ENCODE data around the gene SLC14A1.
"Not testable (repeated sequence)": the region's sequence is repeated elsewhere in the genome, so short reads cannot be mapped to it uniquely, and the experiment has no call there.

Gene SLC14A1

GRCh38 chr18:45752681-45753080, 28.7 kb downstream of the SLC14A1 start:
- no peak for DNase-seq (ENCODE audit: low spot score)
- no peak for TF ChIP-seq CTCF (IDR thresholded peaks at IDR 0.05; ENCODE audit: extremely low read depth, missing control alignments)

- DNase-seq (ENCODE audit: low spot score): no peak
- no peak for TF ChIP-seq CTCF (IDR thresholded peaks at IDR 0.05; ENCODE audit: extremely low read depth, missing control alignments)
Observed at GRCh38 chr18:45753286-45753685, 29.3 kb downstream of the SLC14A1 start.

DNA sequence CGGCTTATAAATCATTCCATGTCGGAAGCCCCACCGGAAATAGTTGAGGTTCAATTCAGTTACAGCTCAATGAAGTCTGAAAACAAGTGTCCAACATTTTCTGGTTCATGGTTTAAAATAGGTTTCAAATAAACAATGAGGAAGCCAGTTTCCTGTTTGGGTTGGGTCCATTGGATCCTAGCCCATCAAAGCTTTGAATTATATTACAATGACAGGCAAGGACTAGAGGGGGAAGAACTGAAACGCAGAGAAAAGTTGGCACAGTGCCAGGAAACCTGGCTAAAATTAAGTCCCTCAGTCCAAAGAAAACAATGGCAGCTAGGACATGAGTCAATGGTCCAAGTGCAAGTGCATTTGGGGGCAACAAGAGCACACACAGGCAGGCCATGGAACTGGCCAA, 32.0 kb downstream of the SLC14A1 start:
- TF ChIP-seq CTCF (IDR thresholded peaks at IDR 0.05; ENCODE audit: extremely low read depth, missing control alignments): no peak
- no peak for DNase-seq (ENCODE audit: low spot score)

- no peak for DNase-seq (ENCODE audit: low spot score)
- no peak for TF ChIP-seq CTCF (IDR thresholded peaks at IDR 0.05; ENCODE audit: extremely low read depth, missing control alignments)
Observed at GRCh38 chr18:45757005-45757404, 33.0 kb downstream of the SLC14A1 start.

- not testable (repeated sequence) for DNase-seq (ENCODE audit: low spot score)
Observed at GRCh38 chr18:45757644-45758043, 33.7 kb downstream of the SLC14A1 start.

- TF ChIP-seq CTCF (IDR thresholded peaks at IDR 0.05; ENCODE audit: extremely low read depth, missing control alignments): no peak
- DNase-seq (ENCODE audit: low spot score): no peak
Observed at GRCh38 chr18:45760462-45761036, 36.6 kb downstream of the SLC14A1 start.

DNA sequence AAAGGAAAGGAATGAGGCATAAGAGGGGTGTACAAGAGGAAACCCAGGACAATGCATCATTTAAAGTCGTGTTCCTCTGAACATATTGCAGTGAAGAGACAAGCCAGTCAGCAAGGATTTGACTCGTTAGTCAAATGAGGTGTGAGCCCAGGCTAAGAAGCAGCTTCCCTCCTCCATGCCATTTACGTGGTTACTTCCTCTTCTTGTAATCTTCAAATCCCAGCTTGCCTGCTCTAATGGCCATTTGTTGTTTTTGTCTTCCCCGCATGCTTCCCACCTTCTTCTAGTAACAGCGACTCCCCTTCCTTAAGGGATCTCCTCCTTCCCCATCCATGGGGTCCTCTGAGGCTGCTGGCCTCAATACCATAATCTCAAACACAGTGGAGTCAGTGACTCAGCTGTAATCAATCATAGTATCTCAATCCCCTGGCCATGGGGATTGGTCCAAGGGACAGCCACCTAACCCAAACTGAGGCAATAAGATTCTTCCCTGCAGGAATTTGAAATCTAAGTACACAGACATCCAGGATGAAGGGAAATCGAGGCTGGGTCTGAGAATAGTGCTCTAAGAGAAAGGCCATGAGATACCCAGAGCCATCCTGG, 37.6 kb downstream of the SLC14A1 start:
- no peak for TF ChIP-seq CTCF (IDR thresholded peaks at IDR 0.05; ENCODE audit: extremely low read depth, missing control alignments)
- no peak for DNase-seq (ENCODE audit: low spot score)

Measured in GM20000 (cell line).